ENCODE measurements around the gene SERPINB11. TPM values are rescaled to one million over a fixed set of nuclear protein-coding genes. Genes with fewer than 3 reads are reported as not detected.

The SERPINB11 gene
- total RNA-seq, 1 donor from 2014 or later = 1.6 TPM

- no peaks in the 10 kb centered on the region for H3K36me3 ChIP-seq (ENCODE audit: control insufficient read depth, insufficient read depth, low read length)
- peak; percentile 56 for DNase-seq (ENCODE audit: low read depth)
- TF ChIP-seq, protein P1, sequence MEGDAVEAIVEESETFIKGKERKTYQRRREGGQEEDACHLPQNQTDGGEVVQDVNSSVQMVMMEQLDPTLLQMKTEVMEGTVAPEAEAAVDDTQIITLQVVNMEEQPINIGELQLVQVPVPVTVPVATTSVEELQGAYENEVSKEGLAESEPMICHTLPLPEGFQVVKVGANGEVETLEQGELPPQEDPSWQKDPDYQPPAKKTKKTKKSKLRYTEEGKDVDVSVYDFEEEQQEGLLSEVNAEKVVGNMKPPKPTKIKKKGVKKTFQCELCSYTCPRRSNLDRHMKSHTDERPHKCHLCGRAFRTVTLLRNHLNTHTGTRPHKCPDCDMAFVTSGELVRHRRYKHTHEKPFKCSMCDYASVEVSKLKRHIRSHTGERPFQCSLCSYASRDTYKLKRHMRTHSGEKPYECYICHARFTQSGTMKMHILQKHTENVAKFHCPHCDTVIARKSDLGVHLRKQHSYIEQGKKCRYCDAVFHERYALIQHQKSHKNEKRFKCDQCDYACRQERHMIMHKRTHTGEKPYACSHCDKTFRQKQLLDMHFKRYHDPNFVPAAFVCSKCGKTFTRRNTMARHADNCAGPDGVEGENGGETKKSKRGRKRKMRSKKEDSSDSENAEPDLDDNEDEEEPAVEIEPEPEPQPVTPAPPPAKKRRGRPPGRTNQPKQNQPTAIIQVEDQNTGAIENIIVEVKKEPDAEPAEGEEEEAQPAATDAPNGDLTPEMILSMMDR (IDR thresholded peaks at IDR 0.05; ENCODE audit: insufficient read depth, low read length, severe bottlenecking) = peak; percentile 55
- FAIRE-seq = no peak
- no peak overlapping the region for H3K4me3 ChIP-seq (ENCODE audit: low read depth, low read length)
- H3K27me3 ChIP-seq (ENCODE audit: control insufficient read depth, insufficient read depth, low read length) = no peaks in the 10 kb centered on the region
These were observed 39.0 kb downstream of the SERPINB11 start for GRCh38 chr18:63741769-63742168.

DNA sequence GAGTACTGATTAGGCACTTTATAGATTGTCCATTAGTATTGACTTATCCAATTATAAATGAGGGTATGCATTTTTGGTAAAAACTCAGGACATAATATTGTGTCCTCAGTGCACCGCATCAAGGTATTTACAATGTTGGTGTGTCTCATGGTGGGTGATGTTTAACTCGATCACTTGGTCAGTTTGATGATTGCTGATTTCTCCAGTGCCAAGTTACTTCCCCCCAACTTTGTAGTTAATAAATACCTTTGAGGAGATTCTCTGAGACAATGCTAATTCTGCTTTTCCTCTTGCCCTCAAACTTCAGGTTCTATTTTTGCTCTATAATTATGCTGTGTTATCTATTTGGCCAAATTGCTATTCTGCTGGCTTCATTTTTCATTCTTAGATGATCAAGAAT lies 44.2 kb downstream of the SERPINB11 start:
- TF ChIP-seq, protein P1 (IDR thresholded peaks at IDR 0.05; ENCODE audit: insufficient read depth, low read length, severe bottlenecking) = no peak
- Histone ChIP-seq H3K36me3 (ENCODE audit: control insufficient read depth, insufficient read depth, low read length) (no peaks in the 10 kb centered on the region), H3K4me3 (ENCODE audit: low read depth, low read length) (no peak overlapping the region), H3K27me3 (ENCODE audit: control insufficient read depth, insufficient read depth, low read length) (no peaks in the 10 kb centered on the region)
- FAIRE-seq (no peak), DNase-seq (ENCODE audit: low read depth) (no peak)

GRCh38 chr18:63749489-63749888 lies 46.7 kb downstream of the SERPINB11 start:
- H3K27me3 ChIP-seq (ENCODE audit: control insufficient read depth, insufficient read depth, low read length) = no peaks in the 10 kb centered on the region
- H3K36me3 ChIP-seq (ENCODE audit: control insufficient read depth, insufficient read depth, low read length) = no peaks in the 10 kb centered on the region
- TF ChIP-seq, protein P1 (IDR thresholded peaks at IDR 0.05; ENCODE audit: insufficient read depth, low read length, severe bottlenecking) = no peak
- FAIRE-seq = no peak
- no peak overlapping the region for H3K4me3 ChIP-seq (ENCODE audit: low read depth, low read length)
- DNase-seq (ENCODE audit: low read depth) = no peak

DNA sequence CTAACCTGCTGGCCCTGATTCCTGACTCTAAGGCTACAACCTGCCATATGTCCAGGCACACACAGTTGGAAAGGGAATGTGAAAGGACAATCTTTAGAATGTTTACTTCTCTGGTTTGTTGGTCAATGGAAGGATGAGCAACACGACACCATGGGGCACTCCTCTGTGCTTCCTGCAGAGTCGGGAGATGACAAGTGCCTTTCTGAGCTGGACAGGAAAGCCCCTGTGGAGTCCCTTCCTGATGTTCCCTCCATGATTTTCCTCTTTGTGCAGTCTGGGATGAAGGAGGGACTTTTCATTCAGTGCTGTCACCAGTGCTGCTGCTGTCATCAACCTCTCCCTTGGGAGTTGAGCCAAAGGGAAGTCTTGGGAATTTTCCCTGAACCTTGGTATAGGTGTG lies 49.9 kb downstream of the SERPINB11 start:
- H3K27me3 ChIP-seq (ENCODE audit: control insufficient read depth, insufficient read depth, low read length) = no peaks in the 10 kb centered on the region
- H3K4me3 ChIP-seq (ENCODE audit: low read depth, low read length) = no peak overlapping the region
- DNase-seq (ENCODE audit: low read depth) (no peak), FAIRE-seq (no peak)
- no peaks in the 10 kb centered on the region for H3K36me3 ChIP-seq (ENCODE audit: control insufficient read depth, insufficient read depth, low read length)
- TF ChIP-seq, protein P1 (IDR thresholded peaks at IDR 0.05; ENCODE audit: insufficient read depth, low read length, severe bottlenecking) = no peak

- Histone ChIP-seq H3K4me3 (ENCODE audit: low read depth, low read length) (no peak overlapping the region), H3K27me3 (ENCODE audit: control insufficient read depth, insufficient read depth, low read length) (no peaks in the 10 kb centered on the region), H3K36me3 (ENCODE audit: control insufficient read depth, insufficient read depth, low read length) (no peaks in the 10 kb centered on the region)
- FAIRE-seq (no peak), DNase-seq (ENCODE audit: low read depth) (no peak)
- TF ChIP-seq, protein P1 (IDR thresholded peaks at IDR 0.05; ENCODE audit: insufficient read depth, low read length, severe bottlenecking) = no peak
These were observed 50.9 kb downstream of the SERPINB11 start for GRCh38 chr18:63753676-63754075.

- no peak for FAIRE-seq
- no peaks in the 10 kb centered on the region for H3K27me3 ChIP-seq (ENCODE audit: control insufficient read depth, insufficient read depth, low read length)
These were observed 54.8 kb downstream of the SERPINB11 start for GRCh38 chr18:63757541-63757940.

More at GRCh38 chr18:63757541-63757940, 54.8 kb downstream of the SERPINB11 start:
- DNase-seq (ENCODE audit: low read depth) = no peak
- TF ChIP-seq, protein P1 (IDR thresholded peaks at IDR 0.05; ENCODE audit: insufficient read depth, low read length, severe bottlenecking) = no peak
- no peak overlapping the region for H3K4me3 ChIP-seq (ENCODE audit: low read depth, low read length)
- no peaks in the 10 kb centered on the region for H3K36me3 ChIP-seq (ENCODE audit: control insufficient read depth, insufficient read depth, low read length)
